SU-DHL-6 (cell line): ENCODE measurements around the gene SRPRB.

Experiments
- H2AFZ ChIP-seq: fragments of 200-600 bp; sonication (generic); 2 replicates; pipeline ENCODE4 v1.6.1; 2014; ENCODE audit warnings: low read depth, mild to moderate bottlenecking, moderate library complexity, mixed read lengths, antibody characterized with exemption, low read length; ENCODE audit not compliant: severe bottlenecking
- H3F3A ChIP-seq: fragments of 200-600 bp; shearing (Covaris generic); 2 replicates; pipeline ENCODE4 v1.6.0; 2016; ENCODE audit warnings: antibody characterized with exemption, mild to moderate bottlenecking; ENCODE audit not compliant: insufficient read depth
- H3K27ac ChIP-seq: fragments of 200-600 bp; sonication (generic); 2 replicates; pipeline ENCODE4 v1.5.1; 2016; ENCODE audit warnings: low read depth, mild to moderate bottlenecking, low read length, moderate library complexity, mixed read lengths
- H3K27me3 ChIP-seq: fragments of 200-600 bp; sonication (generic), shearing (Covaris generic); 2 replicates; pipeline ENCODE4 v1.6.0; 2014; ENCODE audit warnings: mild to moderate bottlenecking, low read length
- H3K36me3 ChIP-seq: fragments of 200-600 bp; sonication (generic); 2 replicates; pipeline ENCODE4 v1.6.1; 2014; ENCODE audit warnings: mild to moderate bottlenecking, low read length, mixed read lengths
- H3K4me2 ChIP-seq: fragments of 300-600, 200-600 bp; shearing (Covaris generic), sonication (generic); 2 replicates; pipeline ENCODE4 v1.6.0; 2014; ENCODE audit warnings: low read length, low read depth, mild to moderate bottlenecking; ENCODE audit not compliant: poor library complexity, severe bottlenecking
- H3K4me3 ChIP-seq: fragments of 200-600 bp; sonication (generic); 2 replicates; pipeline ENCODE4 v1.5.1; 2014; ENCODE audit warnings: antibody characterized with exemption, low read length, mild to moderate bottlenecking, mixed read lengths; ENCODE audit not compliant: insufficient read depth, poor library complexity, severe bottlenecking
- H3K79me2 ChIP-seq: fragments of 200-600 bp; sonication (generic); 2 replicates; pipeline ENCODE4 v1.6.1; 2014; ENCODE audit warnings: mild to moderate bottlenecking, low read length, moderate library complexity; ENCODE audit not compliant: insufficient read depth
- H3K9ac ChIP-seq: fragments of 200-600 bp; sonication (generic); 2 replicates; pipeline ENCODE4 v1.7.0; 2014; ENCODE audit warnings: mild to moderate bottlenecking, low read length
- H3K9me2 ChIP-seq: fragments of 200-600 bp; sonication (generic); replicated peaks from 2 replicates; pipeline ENCODE4 v1.6.1; 2014; ENCODE audit warnings: low read length; ENCODE audit not compliant: insufficient read depth
- H3K9me3 ChIP-seq: fragments of 200-600 bp; sonication (generic); 2 replicates; pipeline ENCODE4 v1.6.1; 2014; ENCODE audit warnings: low read length, mixed read lengths; ENCODE audit not compliant: insufficient read depth
- H4K20me1 ChIP-seq: fragments of 200-600 bp; sonication (generic); 2 replicates; pipeline ENCODE4 v1.6.1; 2014; ENCODE audit warnings: low read depth, mild to moderate bottlenecking, antibody characterized with exemption, low read length, moderate library complexity, mixed read lengths
- EZH2phosphoT487 ChIP-seq: fragments of 200-600 bp; sonication (generic), shearing (Covaris generic); conservative IDR thresholded peaks from 2 replicates; pipeline ENCODE4 v1.6.1; 2018; ENCODE audit warnings: mild to moderate bottlenecking, antibody characterized with exemption, low read length, moderate library complexity, mixed read lengths
- TF ChIP-seq, protein P1 (sequence below): fragments of 200-600 bp; sonication (generic); IDR thresholded peaks from one replicate; pipeline ENCODE4 v1.5.1; 2017; ENCODE audit warnings: antibody characterized with exemption, mild to moderate bottlenecking, low read length, moderate library complexity; ENCODE audit not compliant: insufficient read depth, poor library complexity, severe bottlenecking

The SRPRB gene

GRCh38 chr3:133860519-133860918 is 54.9 kb downstream of the SRPRB start:
- H3K36me3 ChIP-seq, result no peaks in the 10 kb centered on the region
- no peaks in the 10 kb centered on the region for H4K20me1 ChIP-seq
- H2AFZ ChIP-seq, result no peak overlapping the region
- no peak overlapping the region for H3K9ac ChIP-seq
- H3F3A ChIP-seq, result no peaks in the 10 kb centered on the region
- H3K4me3 ChIP-seq, result no peak overlapping the region
- no peak overlapping the region for H3K4me2 ChIP-seq
- H3K27ac ChIP-seq, result no peak overlapping the region
- no peaks in the 10 kb centered on the region for H3K9me2 ChIP-seq
- TF ChIP-seq, protein P1, sequence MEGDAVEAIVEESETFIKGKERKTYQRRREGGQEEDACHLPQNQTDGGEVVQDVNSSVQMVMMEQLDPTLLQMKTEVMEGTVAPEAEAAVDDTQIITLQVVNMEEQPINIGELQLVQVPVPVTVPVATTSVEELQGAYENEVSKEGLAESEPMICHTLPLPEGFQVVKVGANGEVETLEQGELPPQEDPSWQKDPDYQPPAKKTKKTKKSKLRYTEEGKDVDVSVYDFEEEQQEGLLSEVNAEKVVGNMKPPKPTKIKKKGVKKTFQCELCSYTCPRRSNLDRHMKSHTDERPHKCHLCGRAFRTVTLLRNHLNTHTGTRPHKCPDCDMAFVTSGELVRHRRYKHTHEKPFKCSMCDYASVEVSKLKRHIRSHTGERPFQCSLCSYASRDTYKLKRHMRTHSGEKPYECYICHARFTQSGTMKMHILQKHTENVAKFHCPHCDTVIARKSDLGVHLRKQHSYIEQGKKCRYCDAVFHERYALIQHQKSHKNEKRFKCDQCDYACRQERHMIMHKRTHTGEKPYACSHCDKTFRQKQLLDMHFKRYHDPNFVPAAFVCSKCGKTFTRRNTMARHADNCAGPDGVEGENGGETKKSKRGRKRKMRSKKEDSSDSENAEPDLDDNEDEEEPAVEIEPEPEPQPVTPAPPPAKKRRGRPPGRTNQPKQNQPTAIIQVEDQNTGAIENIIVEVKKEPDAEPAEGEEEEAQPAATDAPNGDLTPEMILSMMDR, result no peak
- TF ChIP-seq EZH2phosphoT487, result no peak
- no peaks in the 10 kb centered on the region for H3K27me3 ChIP-seq
- H3K9me3 ChIP-seq, result no peaks in the 10 kb centered on the region
- no peaks in the 10 kb centered on the region for H3K79me2 ChIP-seq

DNA sequence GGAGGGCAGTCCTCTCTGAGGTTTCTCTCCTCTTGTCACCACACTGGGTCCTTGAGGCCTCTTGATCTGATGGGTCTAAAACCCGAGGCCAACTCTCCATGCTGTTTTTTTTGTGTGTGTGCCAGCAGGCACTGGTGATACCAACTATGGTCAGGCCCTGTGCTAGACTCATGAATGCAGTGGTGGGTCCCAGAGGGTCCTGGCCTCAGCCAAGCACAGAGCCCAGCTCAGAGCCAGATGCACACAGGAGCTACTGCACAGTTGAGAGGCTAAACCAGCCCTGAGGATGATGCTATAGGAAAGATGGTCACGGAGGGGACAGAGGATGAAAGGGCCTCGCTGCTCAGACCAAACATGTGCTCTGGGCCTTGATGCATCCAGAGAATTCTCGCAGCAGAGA is 56.5 kb downstream of the SRPRB start:
- Histone ChIP-seq H3K79me2 (no peaks in the 10 kb centered on the region), H3K4me3 (no peak overlapping the region), H3K27ac (no peak overlapping the region), H3K9me2 (no peaks in the 10 kb centered on the region), H3K9ac (no peak overlapping the region), H3K27me3 (no peaks in the 10 kb centered on the region), H3K36me3 (no peaks in the 10 kb centered on the region), H3K9me3 (no peaks in the 10 kb centered on the region), H3K4me2 (no peak overlapping the region), H2AFZ (no peak overlapping the region), H4K20me1 (no peaks in the 10 kb centered on the region), H3F3A (no peaks in the 10 kb centered on the region)
- TF ChIP-seq, protein P1, result no peak
- TF ChIP-seq EZH2phosphoT487, result no peak

DNA sequence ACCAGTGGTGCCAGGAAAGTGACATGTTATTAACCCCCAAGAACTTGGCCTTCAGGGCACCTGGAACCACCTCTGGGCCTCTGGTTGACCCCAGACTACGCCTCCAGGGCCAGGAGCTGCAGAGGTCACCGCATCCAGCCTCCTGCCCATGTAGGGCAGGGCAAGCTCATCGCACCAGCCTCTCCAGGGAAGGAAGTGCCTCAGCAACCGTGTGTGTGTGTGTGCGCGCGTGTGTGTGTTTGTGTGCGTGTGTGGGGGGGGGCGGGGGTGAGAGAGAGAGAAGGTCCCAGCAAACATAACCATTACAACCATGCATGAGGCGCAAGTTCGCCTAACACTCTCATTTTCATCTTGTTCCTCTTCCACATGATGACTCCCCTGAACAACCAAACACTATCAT is 58.3 kb downstream of the SRPRB start:
- no peak overlapping the region for H3K4me3 ChIP-seq
- TF ChIP-seq, protein P1, result no peak
- no peak for TF ChIP-seq EZH2phosphoT487
- no peak overlapping the region for H3K4me2 ChIP-seq
- H3K27ac ChIP-seq, result no peak overlapping the region
- H3K79me2 ChIP-seq, result no peaks in the 10 kb centered on the region
- H3K9me3 ChIP-seq, result no peaks in the 10 kb centered on the region
- H3K9me2 ChIP-seq, result no peaks in the 10 kb centered on the region
- H3K36me3 ChIP-seq, result no peaks in the 10 kb centered on the region
- H4K20me1 ChIP-seq, result no peaks in the 10 kb centered on the region
- H3K27me3 ChIP-seq, result no peaks in the 10 kb centered on the region
- no peak overlapping the region for H2AFZ ChIP-seq
- H3K9ac ChIP-seq, result no peak overlapping the region
- no peaks in the 10 kb centered on the region for H3F3A ChIP-seq
